DND-41 (cell line): Measurements from ENCODE around the gene ZBTB8A.

Experiments
- ATAC-seq: fragments of 200-7000 bp; cut with Tn5 transposase; 3 replicates; pipeline ENCODE4 v1.9.1; 2021; ENCODE audit warnings: low read depth; ENCODE audit not compliant: insufficient read depth
- DNase-seq: peaks from one replicate; pipeline ENCODE4 v3.0.0-alpha.2; 2020
- H2AFZ ChIP-seq: 2 replicates; pipeline ENCODE4 v1.6.0; 2012; ENCODE audit warnings: low read depth, low read length
- H3K27ac ChIP-seq: 2 replicates; pipeline ENCODE4 v1.5.1; 2012; ENCODE audit warnings: low read length, inconsistent platforms
- H3K27me3 ChIP-seq: fragments of 200-600 bp; sonication (generic); 2 replicates; pipeline ENCODE4 v1.6.0; 2012; ENCODE audit warnings: low read length, mild to moderate bottlenecking, inconsistent platforms; ENCODE audit not compliant: insufficient read depth, poor library complexity
- H3K36me3 ChIP-seq: 2 replicates; pipeline ENCODE4 v1.5.1; 2012; ENCODE audit warnings: low read length, inconsistent platforms; ENCODE audit not compliant: insufficient read depth
- H3K4me1 ChIP-seq: 2 replicates; pipeline ENCODE4 v1.5.1; 2012; ENCODE audit warnings: mild to moderate bottlenecking, low read length; ENCODE audit not compliant: insufficient read depth
- H3K4me2 ChIP-seq: 2 replicates; pipeline ENCODE4 v1.6.0; 2012; ENCODE audit warnings: mild to moderate bottlenecking, moderate library complexity, low read length, inconsistent platforms; ENCODE audit not compliant: insufficient read depth
- H3K4me3 ChIP-seq, 2 experiments: fragments of 200-600 bp in 1 of 2; shearing (Covaris generic) in 1 of 2; 2 replicates each; pipeline ENCODE4 v1.5.1; 2012 to 2016; ENCODE audit warnings: inconsistent platforms in 2 of 2, low read length in 2 of 2, mild to moderate bottlenecking in 2 of 2, low read depth in 1 of 2, moderate library complexity in 1 of 2
- H3K79me2 ChIP-seq: 2 replicates; pipeline ENCODE4 v1.6.0; 2012; ENCODE audit warnings: low read length, inconsistent platforms; ENCODE audit not compliant: insufficient read depth
- H3K9ac ChIP-seq: 2 replicates; pipeline ENCODE4 v1.6.0; 2012; ENCODE audit warnings: low read depth, mild to moderate bottlenecking, inconsistent platforms, low read length, moderate library complexity
- H3K9me3 ChIP-seq: 2 replicates; pipeline ENCODE4 v1.5.1; 2012; ENCODE audit warnings: low read length, moderate library complexity, mild to moderate bottlenecking, inconsistent platforms; ENCODE audit not compliant: insufficient read depth, severe bottlenecking
- H4K20me1 ChIP-seq: 2 replicates; pipeline ENCODE4 v1.6.0; 2012; ENCODE audit warnings: low read length; ENCODE audit not compliant: insufficient read depth
- EZH2 ChIP-seq: IDR thresholded peaks from 3 replicates; pipeline ENCODE4 v1.6.1; 2012; ENCODE audit warnings: borderline replicate concordance, low read depth, mild to moderate bottlenecking, moderate library complexity, low read length, inconsistent platforms; ENCODE audit not compliant: severe bottlenecking
- TF ChIP-seq, protein P1 (sequence below): IDR thresholded peaks from 2 replicates; pipeline ENCODE4 v1.5.1; 2012; ENCODE audit warnings: borderline replicate concordance, low read length, moderate library complexity, mild to moderate bottlenecking; ENCODE audit not compliant: poor library complexity, severe bottlenecking; ENCODE audit errors: extremely low read depth

ZBTB8A gene

DNA sequence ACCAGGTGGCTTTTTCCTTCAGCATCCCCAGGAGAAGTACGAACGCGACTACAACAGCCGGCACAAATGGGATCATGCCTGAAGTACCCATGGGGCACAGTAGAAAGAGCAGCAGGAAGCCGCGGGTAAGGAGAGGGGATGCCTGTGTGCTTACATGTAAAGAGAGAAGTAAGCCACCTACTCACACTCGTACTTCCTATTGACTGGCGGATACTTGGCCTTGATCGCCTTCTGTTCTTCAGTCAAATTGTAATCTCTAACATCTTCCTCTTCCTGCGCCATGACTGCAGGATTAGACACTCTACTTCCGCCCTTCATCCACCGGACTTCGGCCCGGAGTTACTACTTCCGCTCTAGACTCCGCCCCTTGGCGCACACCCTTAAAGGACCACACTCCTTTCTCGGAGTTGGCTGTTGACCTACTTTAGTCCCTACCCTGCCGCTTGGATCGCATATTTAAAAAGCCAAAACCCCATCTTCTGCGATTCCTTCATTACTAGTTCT lies 111.1 kb downstream of the ZBTB8A start, which contains the start of gene ZBTB8OS:
Gene ZBTB8OS (minus strand): TSS at position 303 of the 504 bp plus-strand sequence. CDS start 21 bp downstream, at position 282.
- peak; percentile 79 for ATAC-seq
- Histone ChIP-seq H3K4me2 (peak within 1 kb of the TSS; percentile 80), H3K27ac (peak within 1 kb of the TSS; percentile 100), H2AFZ (peak within 1 kb of the TSS; percentile 94), H3K9ac (peak within 1 kb of the TSS; percentile 93), H3K9me3 (no peaks in the 10 kb centered on the region), H3K27me3 (no peaks in the 10 kb centered on the region), H3K36me3 (peaks cover 50% of the 10 kb centered on the region), H4K20me1 (peaks cover 20% of the 10 kb centered on the region), H3K4me3 (peak within 1 kb of the TSS; percentile 70 to 85), H3K79me2 (peaks cover 91% of the 10 kb centered on the region), H3K4me1 (peaks cover 50% of the 10 kb centered on the region)
- TF ChIP-seq, protein P1, sequence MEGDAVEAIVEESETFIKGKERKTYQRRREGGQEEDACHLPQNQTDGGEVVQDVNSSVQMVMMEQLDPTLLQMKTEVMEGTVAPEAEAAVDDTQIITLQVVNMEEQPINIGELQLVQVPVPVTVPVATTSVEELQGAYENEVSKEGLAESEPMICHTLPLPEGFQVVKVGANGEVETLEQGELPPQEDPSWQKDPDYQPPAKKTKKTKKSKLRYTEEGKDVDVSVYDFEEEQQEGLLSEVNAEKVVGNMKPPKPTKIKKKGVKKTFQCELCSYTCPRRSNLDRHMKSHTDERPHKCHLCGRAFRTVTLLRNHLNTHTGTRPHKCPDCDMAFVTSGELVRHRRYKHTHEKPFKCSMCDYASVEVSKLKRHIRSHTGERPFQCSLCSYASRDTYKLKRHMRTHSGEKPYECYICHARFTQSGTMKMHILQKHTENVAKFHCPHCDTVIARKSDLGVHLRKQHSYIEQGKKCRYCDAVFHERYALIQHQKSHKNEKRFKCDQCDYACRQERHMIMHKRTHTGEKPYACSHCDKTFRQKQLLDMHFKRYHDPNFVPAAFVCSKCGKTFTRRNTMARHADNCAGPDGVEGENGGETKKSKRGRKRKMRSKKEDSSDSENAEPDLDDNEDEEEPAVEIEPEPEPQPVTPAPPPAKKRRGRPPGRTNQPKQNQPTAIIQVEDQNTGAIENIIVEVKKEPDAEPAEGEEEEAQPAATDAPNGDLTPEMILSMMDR: no peak
- no peak for TF ChIP-seq EZH2
- peak; percentile 92 for DNase-seq

DNA sequence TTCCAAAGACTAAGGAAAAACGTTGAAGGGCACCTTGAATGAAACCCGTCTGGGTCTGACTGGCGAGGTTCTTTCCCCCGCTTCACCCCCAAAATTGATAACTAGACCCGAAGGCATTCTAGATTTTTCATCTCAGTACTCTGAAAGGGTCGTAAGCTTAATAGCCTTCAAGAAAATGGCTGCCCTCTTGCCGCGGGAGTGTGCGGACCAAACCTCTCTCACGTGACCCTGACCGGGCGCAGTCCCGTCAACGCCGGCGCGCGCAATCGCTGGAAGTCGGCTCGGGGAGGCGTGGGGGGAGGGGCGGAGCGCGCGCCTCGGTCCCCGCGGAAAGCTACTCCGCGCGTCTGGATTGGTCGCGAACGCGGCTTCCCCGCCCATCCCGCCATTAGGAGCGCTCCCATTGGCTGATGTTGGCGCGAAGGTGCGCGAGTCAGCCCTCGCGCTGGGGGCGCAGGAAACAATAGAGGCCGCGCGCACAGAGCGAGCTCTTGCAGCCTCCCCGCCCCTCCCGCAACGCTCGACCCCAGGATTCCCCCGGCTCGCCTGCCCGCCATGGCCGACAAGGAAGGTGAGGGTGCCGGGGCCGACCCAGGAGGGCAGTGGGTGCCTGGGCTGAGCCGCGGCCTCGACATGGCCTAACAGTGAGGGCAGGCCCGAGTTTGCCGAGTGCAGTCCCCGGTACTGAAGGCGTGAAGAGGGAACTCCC lies 111.7 kb downstream of the ZBTB8A start, which contains the start of gene RBBP4:
Gene RBBP4 (plus strand): TSS at position 457 of the 709 bp plus-strand sequence. CDS start 99 bp downstream, at position 556.
- DNase-seq (peak; percentile 99), ATAC-seq (peak; percentile 88)
- no peaks in the 10 kb centered on the region for H3K27me3 ChIP-seq
- H3K9ac ChIP-seq: peak within 1 kb of the TSS; percentile 93
- peak within 1 kb of the TSS; percentile 80 for H3K4me2 ChIP-seq
- H3K79me2 ChIP-seq: peaks cover 91% of the 10 kb centered on the region
- peaks cover 56% of the 10 kb centered on the region for H3K4me1 ChIP-seq
- peaks cover 21% of the 10 kb centered on the region for H4K20me1 ChIP-seq
- no peaks in the 10 kb centered on the region for H3K9me3 ChIP-seq
- peaks cover 50% of the 10 kb centered on the region for H3K36me3 ChIP-seq
- H3K27ac ChIP-seq: peak within 1 kb of the TSS; percentile 100
- peak within 1 kb of the TSS; percentile 70 to 85 for H3K4me3 ChIP-seq
- peak within 1 kb of the TSS; percentile 94 for H2AFZ ChIP-seq
- TF ChIP-seq EZH2: no peak
- TF ChIP-seq, protein P1: peak; percentile 8

DNA sequence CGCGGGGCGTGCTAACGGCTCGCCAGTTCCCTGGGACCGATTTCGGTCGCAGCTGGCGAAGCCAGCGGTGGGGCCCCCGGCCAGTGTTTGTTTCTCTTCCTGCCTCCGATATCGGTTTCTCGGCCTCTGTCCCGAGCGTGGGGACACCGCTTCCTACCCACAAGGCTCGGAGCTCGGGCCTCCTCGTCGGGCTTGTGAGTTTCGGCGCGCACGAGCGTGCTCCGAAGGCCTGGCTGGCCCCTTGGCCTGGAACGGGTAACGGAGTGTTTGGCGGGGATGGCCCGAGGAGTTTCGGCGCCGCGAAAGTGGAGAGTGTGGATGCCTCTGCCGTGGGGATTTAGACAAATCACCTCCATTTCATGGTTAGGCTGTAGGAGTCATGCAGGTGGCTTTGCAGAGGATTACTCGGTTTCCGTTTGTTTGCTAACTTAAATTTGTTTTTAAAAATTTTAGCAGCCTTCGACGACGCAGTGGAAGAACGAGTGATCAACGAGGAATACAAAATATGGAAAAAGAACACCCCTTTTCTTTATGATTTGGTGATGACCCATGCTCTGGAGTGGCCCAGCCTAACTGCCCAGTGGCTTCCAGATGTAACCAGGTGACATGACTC lies 112.3 kb downstream of the ZBTB8A start:
- H3K9me3 ChIP-seq: no peaks in the 10 kb centered on the region
- H3K79me2 ChIP-seq: peaks cover 93% of the 10 kb centered on the region
- H3K4me2 ChIP-seq: peak overlapping the region; percentile 80
- peaks cover 55% of the 10 kb centered on the region for H3K36me3 ChIP-seq
- H3K9ac ChIP-seq: peak overlapping the region; percentile 93
- peaks cover 28% of the 10 kb centered on the region for H4K20me1 ChIP-seq
- peak overlapping the region; percentile 98 for H3K27ac ChIP-seq
- TF ChIP-seq EZH2: no peak
- ATAC-seq: peak; percentile 4; the same call in 2 of the 3 replicates
- H3K4me1 ChIP-seq: peaks cover 61% of the 10 kb centered on the region
- peak overlapping the region; percentile 70 to 85 for H3K4me3 ChIP-seq
- H3K27me3 ChIP-seq: no peaks in the 10 kb centered on the region
- no peak for DNase-seq
- H2AFZ ChIP-seq: peak overlapping the region; percentile 82
